Measurements from ENCODE around the gene RAPGEF4.

Gene RAPGEF4

GRCh38 chr2:173023718-173024117 is 288.1 kb downstream of the RAPGEF4 start:
- Histone ChIP-seq H3K9me3 (ENCODE audit: control insufficient read depth, insufficient read depth, low read length) (no peaks in the 10 kb centered on the region), H3K79me2 (ENCODE audit: control insufficient read depth, low read length) (no peaks in the 10 kb centered on the region), H4K20me1 (ENCODE audit: control insufficient read depth, insufficient read depth, low read depth, low read length) (no peaks in the 10 kb centered on the region), H3K9me2 (replicated peaks; ENCODE audit: control insufficient read depth, low read length) (no peaks in the 10 kb centered on the region), H3F3A (ENCODE audit: control insufficient read depth, insufficient read depth) (peaks cover 8% of the 10 kb centered on the region), H3K4me3 (ENCODE audit: low read length) (no peak overlapping the region), H3K27me3 (ENCODE audit: control insufficient read depth, low read length) (no peaks in the 10 kb centered on the region), H3K27ac (ENCODE audit: low read depth, low read length) (no peak overlapping the region), H3K4me1 (ENCODE audit: control insufficient read depth, low read length) (peaks cover 22% of the 10 kb centered on the region), H3K36me3 (ENCODE audit: control insufficient read depth, low read length) (no peaks in the 10 kb centered on the region), H3K4me2 (ENCODE audit: low read length) (no peak overlapping the region)
- no peak for TF ChIP-seq CTCF (IDR thresholded peaks at IDR 0.05; ENCODE audit: low read depth, low read length, poor library complexity, severe bottlenecking)
- TF ChIP-seq EZH2phosphoT487 (IDR thresholded peaks at IDR 0.05; ENCODE audit: borderline replicate concordance, low read length) = no peak

DNA sequence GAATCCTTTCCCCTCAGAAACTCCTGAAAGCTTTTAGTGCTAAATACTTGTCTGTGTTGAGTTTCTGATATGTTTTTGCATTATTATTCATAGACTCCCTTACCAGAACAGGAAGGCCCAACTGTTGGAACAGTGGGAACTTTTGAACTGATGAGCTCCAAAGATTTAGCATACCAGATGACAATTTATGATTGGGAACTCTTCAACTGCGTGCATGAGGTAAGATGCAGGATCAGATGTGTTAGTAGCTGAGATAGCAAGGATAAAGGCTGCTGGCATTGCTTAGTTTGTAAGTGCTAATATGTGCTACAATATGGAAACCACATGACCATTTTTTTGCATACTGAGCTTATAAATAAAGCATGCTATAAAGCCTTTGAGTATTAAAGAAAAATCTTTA is 290.8 kb downstream of the RAPGEF4 start:
- no peak overlapping the region for H3K4me3 ChIP-seq (ENCODE audit: low read length)
- no peaks in the 10 kb centered on the region for H3K79me2 ChIP-seq (ENCODE audit: control insufficient read depth, low read length)
- H3K4me2 ChIP-seq (ENCODE audit: low read length) = no peak overlapping the region
- H3K27ac ChIP-seq (ENCODE audit: low read depth, low read length) = no peak overlapping the region
- H3K36me3 ChIP-seq (ENCODE audit: control insufficient read depth, low read length) = no peaks in the 10 kb centered on the region
- H3F3A ChIP-seq (ENCODE audit: control insufficient read depth, insufficient read depth) = peaks cover 24% of the 10 kb centered on the region
- no peak for TF ChIP-seq EZH2phosphoT487 (IDR thresholded peaks at IDR 0.05; ENCODE audit: borderline replicate concordance, low read length)
- peaks cover 49% of the 10 kb centered on the region for H3K4me1 ChIP-seq (ENCODE audit: control insufficient read depth, low read length)
- no peaks in the 10 kb centered on the region for H3K27me3 ChIP-seq (ENCODE audit: control insufficient read depth, low read length)
- no peaks in the 10 kb centered on the region for H3K9me3 ChIP-seq (ENCODE audit: control insufficient read depth, insufficient read depth, low read length)
- H4K20me1 ChIP-seq (ENCODE audit: control insufficient read depth, insufficient read depth, low read depth, low read length) = no peaks in the 10 kb centered on the region
- no peaks in the 10 kb centered on the region for H3K9me2 ChIP-seq (replicated peaks; ENCODE audit: control insufficient read depth, low read length)

GRCh38 chr2:173027181-173028128 is 291.8 kb downstream of the RAPGEF4 start:
- TF ChIP-seq CTCF (IDR thresholded peaks at IDR 0.05; ENCODE audit: low read depth, low read length, poor library complexity, severe bottlenecking) = peak; percentile 96
- TF ChIP-seq EZH2phosphoT487 (IDR thresholded peaks at IDR 0.05; ENCODE audit: borderline replicate concordance, low read length) = no peak
- Histone ChIP-seq H3K36me3 (ENCODE audit: control insufficient read depth, low read length) (no peaks in the 10 kb centered on the region), H3K27ac (ENCODE audit: low read depth, low read length) (peak overlapping the region; percentile 86), H3F3A (ENCODE audit: control insufficient read depth, insufficient read depth) (peaks cover 24% of the 10 kb centered on the region), H3K79me2 (ENCODE audit: control insufficient read depth, low read length) (no peaks in the 10 kb centered on the region), H3K27me3 (ENCODE audit: control insufficient read depth, low read length) (no peaks in the 10 kb centered on the region), H4K20me1 (ENCODE audit: control insufficient read depth, insufficient read depth, low read depth, low read length) (no peaks in the 10 kb centered on the region), H3K9me2 (replicated peaks; ENCODE audit: control insufficient read depth, low read length) (no peaks in the 10 kb centered on the region), H3K9me3 (ENCODE audit: control insufficient read depth, insufficient read depth, low read length) (no peaks in the 10 kb centered on the region), H3K4me1 (ENCODE audit: control insufficient read depth, low read length) (peaks cover 59% of the 10 kb centered on the region), H3K4me2 (ENCODE audit: low read length) (peak overlapping the region; percentile 66), H3K4me3 (ENCODE audit: low read length) (peak overlapping the region; percentile 35)

DNA sequence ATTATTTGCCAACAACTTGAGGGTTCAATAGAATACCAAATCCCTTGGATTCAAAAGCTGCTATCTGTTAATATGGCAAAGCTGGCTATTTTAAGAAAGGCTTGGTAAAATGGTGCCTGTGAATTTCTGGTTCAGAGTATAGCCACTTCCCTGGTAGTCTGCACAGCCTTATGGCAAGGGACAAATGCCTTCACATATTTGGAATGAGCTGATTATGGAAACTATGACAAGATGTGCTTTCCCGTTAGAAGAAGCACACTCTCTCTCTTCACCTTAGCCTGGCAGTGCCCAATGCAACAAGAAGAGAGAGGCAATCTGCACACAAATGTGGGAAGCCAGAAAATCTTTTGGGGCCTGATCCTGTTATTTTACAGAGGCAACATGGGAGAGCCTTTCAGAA is 292.5 kb downstream of the RAPGEF4 start:
- Histone ChIP-seq H3K79me2 (ENCODE audit: control insufficient read depth, low read length) (no peaks in the 10 kb centered on the region), H3K36me3 (ENCODE audit: control insufficient read depth, low read length) (no peaks in the 10 kb centered on the region), H3F3A (ENCODE audit: control insufficient read depth, insufficient read depth) (peaks cover 24% of the 10 kb centered on the region), H4K20me1 (ENCODE audit: control insufficient read depth, insufficient read depth, low read depth, low read length) (no peaks in the 10 kb centered on the region), H3K27ac (ENCODE audit: low read depth, low read length) (peak overlapping the region; percentile 86), H3K9me2 (replicated peaks; ENCODE audit: control insufficient read depth, low read length) (no peaks in the 10 kb centered on the region), H3K27me3 (ENCODE audit: control insufficient read depth, low read length) (no peaks in the 10 kb centered on the region), H3K4me2 (ENCODE audit: low read length) (peak overlapping the region; percentile 66), H3K4me3 (ENCODE audit: low read length) (peak overlapping the region; percentile 35), H3K9me3 (ENCODE audit: control insufficient read depth, insufficient read depth, low read length) (no peaks in the 10 kb centered on the region), H3K4me1 (ENCODE audit: control insufficient read depth, low read length) (peaks cover 66% of the 10 kb centered on the region)
- no peak for TF ChIP-seq CTCF (IDR thresholded peaks at IDR 0.05; ENCODE audit: low read depth, low read length, poor library complexity, severe bottlenecking)
- no peak for TF ChIP-seq EZH2phosphoT487 (IDR thresholded peaks at IDR 0.05; ENCODE audit: borderline replicate concordance, low read length)
